ENCODE data around the gene SCIN.

- TF ChIP-seq POLR2A (IDR thresholded peaks at IDR 0.05) = no peak
- TF ChIP-seq, protein P1, sequence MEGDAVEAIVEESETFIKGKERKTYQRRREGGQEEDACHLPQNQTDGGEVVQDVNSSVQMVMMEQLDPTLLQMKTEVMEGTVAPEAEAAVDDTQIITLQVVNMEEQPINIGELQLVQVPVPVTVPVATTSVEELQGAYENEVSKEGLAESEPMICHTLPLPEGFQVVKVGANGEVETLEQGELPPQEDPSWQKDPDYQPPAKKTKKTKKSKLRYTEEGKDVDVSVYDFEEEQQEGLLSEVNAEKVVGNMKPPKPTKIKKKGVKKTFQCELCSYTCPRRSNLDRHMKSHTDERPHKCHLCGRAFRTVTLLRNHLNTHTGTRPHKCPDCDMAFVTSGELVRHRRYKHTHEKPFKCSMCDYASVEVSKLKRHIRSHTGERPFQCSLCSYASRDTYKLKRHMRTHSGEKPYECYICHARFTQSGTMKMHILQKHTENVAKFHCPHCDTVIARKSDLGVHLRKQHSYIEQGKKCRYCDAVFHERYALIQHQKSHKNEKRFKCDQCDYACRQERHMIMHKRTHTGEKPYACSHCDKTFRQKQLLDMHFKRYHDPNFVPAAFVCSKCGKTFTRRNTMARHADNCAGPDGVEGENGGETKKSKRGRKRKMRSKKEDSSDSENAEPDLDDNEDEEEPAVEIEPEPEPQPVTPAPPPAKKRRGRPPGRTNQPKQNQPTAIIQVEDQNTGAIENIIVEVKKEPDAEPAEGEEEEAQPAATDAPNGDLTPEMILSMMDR (IDR thresholded peaks at IDR 0.05) = no peak
Observed at GRCh38 chr7:12590559-12590958, 20.0 kb downstream of the SCIN start.
